ENCODE data around the gene RANGAP1. TPM values are rescaled to one million over a fixed set of nuclear protein-coding genes. Genes with fewer than 3 reads are reported as not detected.

Gene RANGAP1
- total RNA-seq, 4 donors from 2014 or later = 35.5 to 42.7 (median 38.8) TPM

GRCh38 chr22:41226723-41227655 lies 59.0 kb downstream of the RANGAP1 start:
- H3K27ac ChIP-seq = no peak overlapping the region
- H3K9me3 ChIP-seq = no peaks in the 10 kb centered on the region
- H3K36me3 ChIP-seq = peaks cover 45 to 50% of the 10 kb centered on the region in 2 donors
- 94 to 98% methylated on average over 17 to 22 of the region's 26 CpGs for WGBS, 2 donors
- TF ChIP-seq CTCF (IDR thresholded peaks at IDR 0.05) = no peak
- no peak for TF ChIP-seq POLR2A (IDR thresholded peaks at IDR 0.05)
- DNase-seq = no peak
- no peak overlapping the region for H3K4me3 ChIP-seq (replicated peaks in 1 of 3)
- no peaks in the 10 kb centered on the region for H3K4me1 ChIP-seq
- H3K27me3 ChIP-seq = no peaks in the 10 kb centered on the region
- intact Hi-C loops (cut with DNase I) = no loop called here

- DNase-seq = no peak
- no peak for TF ChIP-seq CTCF (IDR thresholded peaks at IDR 0.05)
- TF ChIP-seq POLR2A (IDR thresholded peaks at IDR 0.05) = no peak
- 85% methylated on average over 7 of the region's 7 CpGs for WGBS, 2 donors
- Histone ChIP-seq H3K4me1 (no peaks in the 10 kb centered on the region), H3K27me3 (no peaks in the 10 kb centered on the region), H3K27ac (no peak overlapping the region), H3K36me3 (peaks cover 50 to 67% of the 10 kb centered on the region in 2 donors), H3K4me3 (replicated peaks in 1 of 3) (no peak overlapping the region), H3K9me3 (no peaks in the 10 kb centered on the region)
- intact Hi-C loops (cut with DNase I) = no loop called here
Observed at GRCh38 chr22:41223535-41223934, 62.5 kb downstream of the RANGAP1 start.

- Histone ChIP-seq H3K27ac (no peak overlapping the region), H3K36me3 (peaks cover 50 to 64% of the 10 kb centered on the region in 2 donors), H3K4me1 (no peaks in the 10 kb centered on the region), H3K27me3 (no peaks in the 10 kb centered on the region), H3K4me3 (replicated peaks in 1 of 3) (no peak overlapping the region), H3K9me3 (no peaks in the 10 kb centered on the region)
- 78 to 89% methylated on average over 8 to 9 of the region's 9 CpGs for WGBS, 2 donors
- DNase-seq = no peak
- intact Hi-C loops (cut with DNase I) = no loop called here
- no peak for TF ChIP-seq POLR2A (IDR thresholded peaks at IDR 0.05)
- TF ChIP-seq CTCF (IDR thresholded peaks at IDR 0.05) = no peak
Observed at GRCh38 chr22:41222846-41223507, 63.0 kb downstream of the RANGAP1 start.

- WGBS, 2 donors = 55 to 66% methylated on average over 16 of the region's 16 CpGs
- Histone ChIP-seq H3K4me3 (replicated peaks in 1 of 3) (no peak overlapping the region), H3K27me3 (no peaks in the 10 kb centered on the region), H3K36me3 (peaks cover 15 to 27% of the 10 kb centered on the region in 2 donors), H3K27ac (peak overlapping the region; percentile 42 to 54 (median 53)), H3K4me1 (no peaks in the 10 kb centered on the region), H3K9me3 (no peaks in the 10 kb centered on the region)
- intact Hi-C loops (cut with DNase I) = no loop called here
- DNase-seq = peak in 1 of 2 donors; percentile 17
- TF ChIP-seq POLR2A (IDR thresholded peaks at IDR 0.05) (no peak), CTCF (IDR thresholded peaks at IDR 0.05) (no peak)
Observed at GRCh38 chr22:41217553-41218157, 68.3 kb downstream of the RANGAP1 start.

Measured in thyroid gland (tissue), 4 donors.